Parathyroid adenoma (tissue), 2 donors: ENCODE measurements around the gene ABLIM2.

ENCODE experiments used
- H2AFZ ChIP-seq: fragments of 300-600 bp; sonication (generic); one replicate; pipeline ENCODE4 v1.7.0; 2017; ENCODE audit warnings: antibody characterized with exemption, mild to moderate bottlenecking
- H3K27ac ChIP-seq: fragments of 300-600 bp; sonication (generic); one replicate; pipeline ENCODE4 v1.7.0; 2017
- H3K27me3 ChIP-seq: fragments of 300-600 bp; sonication (generic); one replicate; pipeline ENCODE4 v1.7.0; 2017; ENCODE audit warnings: low read length; ENCODE audit not compliant: control insufficient read depth, insufficient read depth
- H3K36me3 ChIP-seq: fragments of 300-600 bp; sonication (generic); one replicate; pipeline ENCODE4 v1.7.0; 2017; ENCODE audit warnings: low read length; ENCODE audit not compliant: control insufficient read depth, insufficient read depth
- H3K4me1 ChIP-seq: fragments of 300-600 bp; sonication (generic); one replicate; pipeline ENCODE4 v1.7.0; 2017; ENCODE audit warnings: control low read depth
- H3K4me2 ChIP-seq: fragments of 300-600 bp; sonication (generic); one replicate; pipeline ENCODE4 v1.7.0; 2017; ENCODE audit warnings: low read length
- H3K4me3 ChIP-seq: fragments of 300-600 bp; sonication (generic); one replicate; pipeline ENCODE4 v1.7.0; 2017; ENCODE audit warnings: low read depth, low read length
- H3K79me2 ChIP-seq: fragments of 300-600 bp; sonication (generic); one replicate; pipeline ENCODE4 v1.7.0; 2017; ENCODE audit warnings: control low read depth
- H3K9ac ChIP-seq: fragments of 300-600 bp; sonication (generic); one replicate; pipeline ENCODE4 v1.7.0; 2017; ENCODE audit warnings: mild to moderate bottlenecking
- H3K9me3 ChIP-seq: fragments of 300-600 bp; sonication (generic); one replicate; pipeline ENCODE4 v1.7.0; 2017; ENCODE audit warnings: low read length; ENCODE audit not compliant: control insufficient read depth
- TF ChIP-seq, protein P1 (sequence below): fragments of 300-600 bp; sonication (generic); IDR thresholded peaks from one replicate; pipeline ENCODE4 v1.7.0; 2017; ENCODE audit warnings: antibody characterized with exemption, mild to moderate bottlenecking
- donor health status: primary hyperparathyroidism.

ABLIM2 gene

DNA sequence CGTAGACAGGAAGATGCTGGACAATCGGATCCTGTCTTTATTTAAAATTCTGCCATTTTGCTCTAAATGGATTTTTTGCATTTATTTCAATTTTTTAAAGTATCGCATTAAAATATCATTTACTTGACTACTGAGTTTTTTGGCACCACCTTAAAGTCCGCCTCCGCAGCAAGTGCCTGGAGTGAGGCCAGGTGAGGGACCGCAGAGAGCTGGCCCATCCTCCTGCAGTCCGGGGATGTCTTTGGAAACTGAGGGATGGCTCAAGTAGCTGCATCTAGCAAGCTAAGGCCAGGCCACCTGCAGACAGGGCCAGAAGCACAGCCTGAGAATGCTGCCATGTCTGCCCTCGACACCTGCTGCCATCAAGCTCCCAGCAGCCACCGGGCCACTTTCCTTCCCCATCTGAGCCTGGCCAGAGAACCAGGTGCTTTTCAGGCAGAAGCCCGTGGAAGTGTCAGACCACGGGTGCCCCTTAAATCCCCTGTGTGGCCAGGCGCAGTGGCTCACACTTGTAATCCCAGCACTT, 69.6 kb downstream of the ABLIM2 start:
- no peak overlapping the region for H3K4me3 ChIP-seq
- no peak overlapping the region for H3K27ac ChIP-seq
- H3K9me3 ChIP-seq: no peaks in the 10 kb centered on the region
- no peak overlapping the region for H2AFZ ChIP-seq
- TF ChIP-seq, protein P1, sequence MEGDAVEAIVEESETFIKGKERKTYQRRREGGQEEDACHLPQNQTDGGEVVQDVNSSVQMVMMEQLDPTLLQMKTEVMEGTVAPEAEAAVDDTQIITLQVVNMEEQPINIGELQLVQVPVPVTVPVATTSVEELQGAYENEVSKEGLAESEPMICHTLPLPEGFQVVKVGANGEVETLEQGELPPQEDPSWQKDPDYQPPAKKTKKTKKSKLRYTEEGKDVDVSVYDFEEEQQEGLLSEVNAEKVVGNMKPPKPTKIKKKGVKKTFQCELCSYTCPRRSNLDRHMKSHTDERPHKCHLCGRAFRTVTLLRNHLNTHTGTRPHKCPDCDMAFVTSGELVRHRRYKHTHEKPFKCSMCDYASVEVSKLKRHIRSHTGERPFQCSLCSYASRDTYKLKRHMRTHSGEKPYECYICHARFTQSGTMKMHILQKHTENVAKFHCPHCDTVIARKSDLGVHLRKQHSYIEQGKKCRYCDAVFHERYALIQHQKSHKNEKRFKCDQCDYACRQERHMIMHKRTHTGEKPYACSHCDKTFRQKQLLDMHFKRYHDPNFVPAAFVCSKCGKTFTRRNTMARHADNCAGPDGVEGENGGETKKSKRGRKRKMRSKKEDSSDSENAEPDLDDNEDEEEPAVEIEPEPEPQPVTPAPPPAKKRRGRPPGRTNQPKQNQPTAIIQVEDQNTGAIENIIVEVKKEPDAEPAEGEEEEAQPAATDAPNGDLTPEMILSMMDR: no peak
- no peak overlapping the region for H3K9ac ChIP-seq
- no peak overlapping the region for H3K4me2 ChIP-seq
- no peaks in the 10 kb centered on the region for H3K79me2 ChIP-seq
- H3K27me3 ChIP-seq: no peaks in the 10 kb centered on the region
- no peaks in the 10 kb centered on the region for H3K36me3 ChIP-seq
- H3K4me1 ChIP-seq: no peaks in the 10 kb centered on the region

DNA sequence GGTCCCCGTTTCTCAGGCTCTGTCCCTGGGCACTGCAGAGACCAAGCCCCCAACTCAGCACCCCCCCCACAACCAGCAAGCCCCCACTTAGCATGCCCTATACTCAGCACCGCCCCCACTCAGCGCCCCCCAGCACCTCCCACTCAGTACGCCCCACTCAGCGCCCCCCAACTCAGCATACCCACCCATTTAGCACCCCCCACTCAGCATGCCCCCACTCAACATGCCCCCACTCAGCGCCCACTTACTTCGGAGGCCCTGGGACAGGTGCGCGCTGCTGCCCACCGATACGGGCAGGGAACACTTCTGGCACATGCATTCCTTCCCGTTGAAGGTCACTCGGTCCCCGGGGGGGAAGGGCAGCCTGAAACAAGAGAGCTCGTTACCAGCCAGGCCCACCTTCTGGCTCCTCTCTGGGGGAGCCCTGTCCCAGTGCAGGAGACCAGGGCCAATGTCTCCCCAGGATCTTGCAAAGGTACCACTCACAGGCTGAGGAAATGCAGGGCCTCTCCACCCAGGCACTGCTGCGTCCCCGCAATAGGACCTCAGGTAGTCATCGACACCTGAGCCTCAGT, 70.6 kb downstream of the ABLIM2 start:
- H3K4me2 ChIP-seq: no peak overlapping the region
- TF ChIP-seq, protein P1: no peak
- H3K79me2 ChIP-seq: no peaks in the 10 kb centered on the region
- H3K9ac ChIP-seq: no peak overlapping the region
- H3K9me3 ChIP-seq: no peaks in the 10 kb centered on the region
- H3K27ac ChIP-seq: no peak overlapping the region
- H3K36me3 ChIP-seq: no peaks in the 10 kb centered on the region
- H3K4me3 ChIP-seq: no peak overlapping the region
- H3K4me1 ChIP-seq: no peaks in the 10 kb centered on the region
- no peaks in the 10 kb centered on the region for H3K27me3 ChIP-seq
- H2AFZ ChIP-seq: no peak overlapping the region

DNA sequence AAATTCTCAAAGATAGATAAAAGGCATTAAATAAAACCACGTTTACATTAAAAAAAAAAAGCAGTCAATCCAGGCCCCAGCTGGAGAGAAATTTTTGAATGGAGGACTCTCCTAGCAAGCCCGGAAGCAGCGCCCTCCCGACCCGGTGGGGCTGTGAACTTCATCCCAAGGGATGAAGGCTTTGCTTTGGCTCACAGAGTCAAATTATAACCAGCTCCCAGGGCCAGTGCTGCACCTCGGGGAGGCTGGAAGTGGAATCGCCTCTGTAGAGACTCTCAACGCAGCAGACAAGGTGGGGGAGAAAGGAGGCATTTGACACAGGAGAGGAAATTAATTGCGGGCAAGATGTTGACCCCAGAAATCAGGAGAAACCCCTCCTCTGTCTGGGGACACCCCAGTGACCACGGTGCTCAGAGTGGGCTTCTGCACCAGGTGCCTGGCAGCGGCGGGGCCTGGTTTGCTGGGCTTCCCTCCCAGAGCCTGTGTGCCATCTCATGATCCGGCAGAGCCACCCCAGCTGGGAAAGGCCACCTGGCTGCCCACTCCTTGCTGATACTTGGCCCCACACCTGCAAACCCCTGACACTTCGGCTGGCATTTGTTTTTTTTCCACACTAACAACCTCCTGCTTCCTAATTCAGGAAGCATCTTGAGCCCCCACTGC, 71.7 kb downstream of the ABLIM2 start:
- no peak overlapping the region for H3K4me2 ChIP-seq
- no peaks in the 10 kb centered on the region for H3K27me3 ChIP-seq
- no peaks in the 10 kb centered on the region for H3K4me1 ChIP-seq
- H3K27ac ChIP-seq: no peak overlapping the region
- H3K9ac ChIP-seq: no peak overlapping the region
- no peaks in the 10 kb centered on the region for H3K9me3 ChIP-seq
- H3K4me3 ChIP-seq: no peak overlapping the region
- TF ChIP-seq, protein P1: no peak
- H2AFZ ChIP-seq: no peak overlapping the region
- no peaks in the 10 kb centered on the region for H3K36me3 ChIP-seq
- H3K79me2 ChIP-seq: no peaks in the 10 kb centered on the region

DNA sequence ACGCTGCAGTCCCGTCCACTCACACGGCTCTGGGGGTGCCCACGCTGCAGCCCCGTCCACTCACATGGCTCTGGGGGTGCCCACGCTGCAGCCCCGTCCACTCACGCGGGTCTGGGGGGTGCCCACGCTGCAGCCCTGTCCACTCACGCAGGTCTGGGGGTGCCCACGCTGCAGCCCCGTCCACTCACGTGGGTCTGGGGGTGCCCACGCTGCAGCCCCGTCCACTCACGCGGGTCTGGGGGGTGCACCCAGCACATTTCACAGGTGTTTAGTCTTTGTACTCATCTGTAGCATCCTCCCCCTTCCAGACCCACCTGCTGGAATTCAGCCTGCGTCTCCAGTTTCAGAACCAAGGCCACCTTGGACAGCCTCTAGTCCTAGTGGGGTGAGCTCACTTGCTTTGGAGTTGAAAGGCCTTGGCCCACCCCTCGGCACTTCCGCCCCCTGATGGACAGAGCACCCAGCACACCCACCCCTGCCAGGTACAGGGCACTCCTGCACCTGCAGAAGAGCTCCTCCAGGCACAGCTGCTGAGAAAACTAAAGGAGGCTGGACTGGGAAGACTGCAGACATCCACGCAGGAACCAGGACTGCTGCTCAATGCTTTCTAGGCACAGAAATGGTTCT, 73.0 kb downstream of the ABLIM2 start:
- Histone ChIP-seq H3K36me3 (no peaks in the 10 kb centered on the region), H2AFZ (no peak overlapping the region), H3K4me2 (no peak overlapping the region), H3K27me3 (no peaks in the 10 kb centered on the region), H3K4me3 (no peak overlapping the region), H3K9ac (no peak overlapping the region), H3K4me1 (no peaks in the 10 kb centered on the region), H3K79me2 (no peaks in the 10 kb centered on the region), H3K9me3 (no peaks in the 10 kb centered on the region), H3K27ac (no peak overlapping the region)
- TF ChIP-seq, protein P1: no peak
